MM.1S (cell line): Measurements from ENCODE around the gene ZNF41.

Experiments used
- CTCF ChIP-seq: fragments of 300-600 bp; sonication (generic); IDR thresholded peaks from 2 replicates; pipeline ENCODE4 v1.5.1; 2016; ENCODE audit warnings: antibody characterized with exemption, low read length, mixed read lengths
- EZH2 ChIP-seq: fragments of 300-600 bp; sonication (generic); optimal IDR thresholded peaks from 2 replicates; pipeline ENCODE3; 2017; ENCODE audit warnings: low read depth, mild to moderate bottlenecking, antibody characterized with exemption, low read length, mixed read lengths
- EZH2phosphoT487 ChIP-seq: fragments of 300-600 bp; sonication (generic); IDR thresholded peaks from 2 replicates; pipeline ENCODE4 v1.6.1; 2018; ENCODE audit warnings: antibody characterized with exemption, low read length

- TF ChIP-seq CTCF (no peak), EZH2 (no peak), EZH2phosphoT487 (no peak)
Observed at GRCh38 chrX:47452112-47452511, 30.9 kb downstream of the ZNF41 start.
